OCI-LY7 (cell line): ENCODE results near the gene GRIK1. TPM values are rescaled to one million over a fixed set of nuclear protein-coding genes. Genes with fewer than 3 reads are reported as not detected.

Experiments used
- BruUV-seq: library from RNA; stranded (reverse); fragments of 400-500 nt; replicated peaks from 2 replicates; lab custom pipeline; 2021; lab: Mats Ljungman, UMichigan
- CTCF ChIA-PET: fragments of 300-600 bp; sonication (Branson Sonifier 250); formaldehyde crosslinking; loops from one replicate; lab custom pipeline; 2022; ENCODE audit warnings: antibody characterized with exemption; ENCODE audit not compliant: unreplicated experiment; lab: Charles Lee
- POLR2A ChIA-PET: fragments of 300-600 bp; sonication (Branson Sonifier 250); formaldehyde crosslinking; loops from one replicate; lab custom pipeline; 2022; ENCODE audit warnings: antibody characterized with exemption; lab: Charles Lee
- DNase-seq: peaks from one replicate; pipeline ENCODE4 v3.0.0-alpha.2; 2015; ENCODE audit warnings: low spot score
- H2AFZ ChIP-seq: fragments of 200-600 bp; sonication (generic), shearing (Covaris generic); 2 replicates; pipeline ENCODE4 v1.6.1; 2014; ENCODE audit warnings: mild to moderate bottlenecking, antibody characterized with exemption, low read length, moderate library complexity
- H3K27ac ChIP-seq: fragments of 200-600 bp; sonication (generic); 2 replicates; pipeline ENCODE4 v1.5.1; 2014; ENCODE audit warnings: mixed run types, low read depth, mild to moderate bottlenecking, moderate library complexity, low read length, inconsistent platforms; ENCODE audit not compliant: poor library complexity, severe bottlenecking
- H3K36me3 ChIP-seq: fragments of 200-600 bp; sonication (generic); 2 replicates; pipeline ENCODE4 v1.6.1; 2014; ENCODE audit warnings: mild to moderate bottlenecking, antibody characterized with exemption, low read length, moderate library complexity, mixed read lengths; ENCODE audit not compliant: insufficient read depth
- H3K4me1 ChIP-seq: fragments of 200-600 bp; sonication (generic); 2 replicates; pipeline ENCODE4 v1.5.1; 2014; ENCODE audit warnings: mild to moderate bottlenecking, low read length; ENCODE audit not compliant: insufficient read depth, poor library complexity, severe bottlenecking
- H3K4me2 ChIP-seq: fragments of 200-600 bp; sonication (generic); 2 replicates; pipeline ENCODE4 v1.6.1; 2014; ENCODE audit warnings: mild to moderate bottlenecking, low read length
- H3K4me3 ChIP-seq: fragments of 200-600 bp; sonication (generic); 2 replicates; pipeline ENCODE4 v1.5.1; 2014; ENCODE audit warnings: mild to moderate bottlenecking, low read depth, low read length; ENCODE audit not compliant: poor library complexity, severe bottlenecking
- H3K79me2 ChIP-seq: fragments of 200-600 bp; sonication (generic); 2 replicates; pipeline ENCODE4 v1.6.1; 2016; ENCODE audit warnings: low read depth, mild to moderate bottlenecking, low read length, moderate library complexity, mixed read lengths; ENCODE audit not compliant: insufficient read depth
- H3K9me2 ChIP-seq: fragments of 200-600 bp; sonication (generic); 2 replicates; pipeline ENCODE4 v1.6.1; 2016; ENCODE audit warnings: mild to moderate bottlenecking, low read length, mixed read lengths; ENCODE audit not compliant: insufficient read depth
- H3K9me3 ChIP-seq: fragments of 200-600 bp; sonication (generic); 2 replicates; pipeline ENCODE4 v1.6.1; 2014; ENCODE audit warnings: mild to moderate bottlenecking, mixed run types, low read length, mixed read lengths
- H4K20me1 ChIP-seq: fragments of 200-600 bp; sonication (generic); 2 replicates; pipeline ENCODE4 v1.6.1; 2014; ENCODE audit warnings: mild to moderate bottlenecking, antibody characterized with exemption, low read length, moderate library complexity, mixed read lengths; ENCODE audit not compliant: insufficient read depth
- EZH2phosphoT487 ChIP-seq: fragments of 200-600 bp; sonication (generic); IDR thresholded peaks from 2 replicates; pipeline ENCODE4 v1.6.1; 2018; ENCODE audit warnings: low read depth, borderline replicate concordance, mild to moderate bottlenecking, mixed run types, antibody characterized with exemption, low read length, moderate library complexity, mixed read lengths
- intact Hi-C: fragments of 100-400 bp; cut with micrococcal nuclease; formaldehyde crosslinking; loops from one replicate; pipeline ENCODE4 v1.10.0; 2022; ENCODE audit not compliant: unreplicated experiment
- total RNA-seq, 2 experiments: library from RNA; depleted of rRNA in 1 of 2; stranded (reverse); fragments of >200 nt in 1 of 2; shearing (Covaris generic) in 1 of 2; gene quantifications; 2 replicates each; pipeline ENCODE4 v1.2.3, GENCODE V29; 2014 to 2022
- TF ChIP-seq, protein P1 (sequence below): fragments of 200-600 bp; sonication (generic); conservative IDR thresholded peaks from 2 replicates; pipeline ENCODE4 v1.5.1; 2014; ENCODE audit warnings: mild to moderate bottlenecking, antibody characterized with exemption, low read length, moderate library complexity, mixed read lengths

GRIK1 gene
- total RNA-seq, 2 experiments from 2014 or later, result 4.1 TPM; not detected in 1

DNA sequence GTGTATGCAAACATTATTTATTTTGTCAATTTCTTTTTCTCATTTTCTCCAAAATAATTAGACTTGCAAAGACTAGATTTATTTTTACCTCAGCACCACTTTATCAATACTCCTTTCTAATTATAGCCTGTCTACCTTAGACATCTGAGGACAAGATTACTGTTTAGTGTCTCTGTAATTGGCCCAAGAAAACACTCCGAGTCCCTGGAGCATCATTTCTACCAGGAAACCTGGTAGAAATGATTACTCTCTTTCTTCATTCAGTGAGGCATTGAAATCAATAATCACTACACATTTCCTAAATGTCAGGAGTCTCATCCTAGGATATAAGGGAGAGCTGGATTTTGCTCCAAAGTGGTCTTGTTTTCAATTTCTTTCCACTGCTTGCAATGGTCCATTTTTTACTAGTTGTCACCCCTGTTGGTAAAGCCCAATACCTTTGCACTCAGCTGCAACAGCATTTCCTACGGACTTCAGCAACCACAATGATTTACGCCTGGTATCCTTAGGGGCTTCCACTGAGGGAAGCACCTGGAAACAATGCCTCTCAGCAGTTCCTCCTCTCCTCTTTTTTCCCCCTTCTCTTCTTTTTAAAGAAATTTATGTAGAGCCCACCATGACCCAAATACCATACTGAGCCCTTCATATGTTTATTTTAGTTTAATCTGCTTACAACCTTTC, 64.6 kb downstream of the GRIK1 start:
- H3K4me2 ChIP-seq, result no peak overlapping the region
- ChIA-PET CTCF (no interaction called here), POLR2A (interaction anchor here (1.1 kb wide), 2 partner anchors 8 to 27 kb away, joined by 3 to 4 read pairs; no protein-coding TSS in a partner anchor)
- H3K36me3 ChIP-seq, result no peaks in the 10 kb centered on the region
- no peaks in the 10 kb centered on the region for H4K20me1 ChIP-seq
- no peaks in the 10 kb centered on the region for H3K79me2 ChIP-seq
- H3K9me3 ChIP-seq, result no peaks in the 10 kb centered on the region
- H3K4me3 ChIP-seq, result no peak overlapping the region
- no peak for TF ChIP-seq EZH2phosphoT487
- TF ChIP-seq, protein P1, sequence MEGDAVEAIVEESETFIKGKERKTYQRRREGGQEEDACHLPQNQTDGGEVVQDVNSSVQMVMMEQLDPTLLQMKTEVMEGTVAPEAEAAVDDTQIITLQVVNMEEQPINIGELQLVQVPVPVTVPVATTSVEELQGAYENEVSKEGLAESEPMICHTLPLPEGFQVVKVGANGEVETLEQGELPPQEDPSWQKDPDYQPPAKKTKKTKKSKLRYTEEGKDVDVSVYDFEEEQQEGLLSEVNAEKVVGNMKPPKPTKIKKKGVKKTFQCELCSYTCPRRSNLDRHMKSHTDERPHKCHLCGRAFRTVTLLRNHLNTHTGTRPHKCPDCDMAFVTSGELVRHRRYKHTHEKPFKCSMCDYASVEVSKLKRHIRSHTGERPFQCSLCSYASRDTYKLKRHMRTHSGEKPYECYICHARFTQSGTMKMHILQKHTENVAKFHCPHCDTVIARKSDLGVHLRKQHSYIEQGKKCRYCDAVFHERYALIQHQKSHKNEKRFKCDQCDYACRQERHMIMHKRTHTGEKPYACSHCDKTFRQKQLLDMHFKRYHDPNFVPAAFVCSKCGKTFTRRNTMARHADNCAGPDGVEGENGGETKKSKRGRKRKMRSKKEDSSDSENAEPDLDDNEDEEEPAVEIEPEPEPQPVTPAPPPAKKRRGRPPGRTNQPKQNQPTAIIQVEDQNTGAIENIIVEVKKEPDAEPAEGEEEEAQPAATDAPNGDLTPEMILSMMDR, result no peak
- BruUV-seq, result no TSS peak
- H2AFZ ChIP-seq, result no peak overlapping the region; the same call in 1 of the 2 replicates
- H3K27ac ChIP-seq, result no peak overlapping the region
- intact Hi-C loops, result no loop called here
- DNase-seq, result no peak
- H3K4me1 ChIP-seq, result no peaks in the 10 kb centered on the region
- H3K9me2 ChIP-seq, result no peaks in the 10 kb centered on the region

DNA sequence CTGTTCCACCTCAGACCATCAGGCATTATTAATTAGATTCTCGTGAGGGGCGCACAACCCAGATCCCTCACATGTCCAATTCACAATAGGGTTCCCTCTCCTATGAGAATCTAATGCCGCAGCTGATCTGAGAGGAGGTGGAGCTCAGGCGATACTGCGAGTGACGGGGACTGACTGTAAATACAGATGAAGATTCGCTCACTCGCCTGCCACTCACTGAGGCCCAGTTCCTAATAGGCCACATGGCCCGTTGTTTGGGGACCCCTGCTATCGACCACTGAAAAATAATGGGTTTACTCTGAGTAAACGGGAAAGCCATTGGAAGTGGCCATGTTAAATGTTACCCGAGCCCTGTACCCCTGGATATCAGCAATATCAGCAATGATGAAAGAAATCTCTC, 65.9 kb downstream of the GRIK1 start:
- CTCF ChIA-PET, result no interaction called here
- no peak for TF ChIP-seq EZH2phosphoT487
- TF ChIP-seq, protein P1, result no peak
- intact Hi-C loops, result no loop called here

DNA sequence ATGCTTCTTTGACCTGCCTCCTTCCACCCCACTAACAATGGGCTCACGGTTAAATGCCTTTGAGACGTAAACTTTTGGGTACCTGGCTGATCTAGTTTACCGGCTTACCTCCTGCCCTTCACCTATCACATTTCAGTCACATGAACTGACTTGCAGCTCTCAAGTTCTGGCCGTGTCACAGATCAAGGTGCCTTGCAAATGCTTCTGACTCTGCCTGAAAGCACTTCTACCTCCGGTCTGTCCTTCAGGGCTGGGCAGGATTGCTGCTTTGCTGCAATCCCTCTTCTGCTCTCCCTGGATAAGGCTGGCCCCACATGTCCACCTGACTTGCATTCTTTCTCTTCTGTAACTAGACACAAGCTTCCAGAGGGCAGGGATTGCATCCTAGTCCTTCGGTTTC, 69.0 kb downstream of the GRIK1 start:
- BruUV-seq, result no TSS peak
- ChIA-PET POLR2A (interaction anchor here (0.7 kb wide), 1 partner anchor 349 kb away, joined by 3 read pairs; no protein-coding TSS in a partner anchor), CTCF (no interaction called here)
- Histone ChIP-seq H2AFZ (no peak overlapping the region), H3K79me2 (no peaks in the 10 kb centered on the region), H3K4me3 (no peak overlapping the region), H3K9me2 (no peaks in the 10 kb centered on the region), H3K4me2 (no peak overlapping the region), H3K27ac (no peak overlapping the region), H3K9me3 (no peaks in the 10 kb centered on the region), H4K20me1 (no peaks in the 10 kb centered on the region), H3K36me3 (no peaks in the 10 kb centered on the region), H3K4me1 (no peaks in the 10 kb centered on the region)
- TF ChIP-seq EZH2phosphoT487, result no peak
- no peak for DNase-seq
- intact Hi-C loops, result no loop called here

More for the DNA sequence above, 65.9 kb downstream of the GRIK1 start:
- H3K79me2 ChIP-seq, result no peaks in the 10 kb centered on the region
- H3K9me3 ChIP-seq, result no peaks in the 10 kb centered on the region
- no TSS peak for BruUV-seq
- H3K27ac ChIP-seq, result no peak overlapping the region
- no peaks in the 10 kb centered on the region for H3K4me1 ChIP-seq
- no peak overlapping the region for H3K4me3 ChIP-seq
- no peaks in the 10 kb centered on the region for H3K9me2 ChIP-seq
- POLR2A ChIA-PET, result no interaction called here
- no peaks in the 10 kb centered on the region for H4K20me1 ChIP-seq
- H2AFZ ChIP-seq, result no peak overlapping the region
- no peak for DNase-seq
- H3K36me3 ChIP-seq, result no peaks in the 10 kb centered on the region
- no peak overlapping the region for H3K4me2 ChIP-seq
